Inflammatory macrophage (primary cell): Measurements from ENCODE around the gene DAB2IP.
A peak's percentile ranks its signal among the peaks of the same experiment; 100 is the strongest.

ENCODE experiments used
- DNase-seq, 2 donors: peaks; one replicate each; pipeline ENCODE4 v3.0.0-alpha.2; 2020 to 2022

Gene DAB2IP

GRCh38 chr9:121666294-121666693, 14.9 kb downstream of the DAB2IP start:
- DNase-seq = no peak

GRCh38 chr9:121667214-121667613, 15.8 kb downstream of the DAB2IP start:
- DNase-seq = no peak

- no peak for DNase-seq
Measured at GRCh38 chr9:121667890-121668289, 16.5 kb downstream of the DAB2IP start.

- peak; percentile 79 to 95 for DNase-seq
Measured at GRCh38 chr9:121670431-121670830, 19.0 kb downstream of the DAB2IP start.

- peak; percentile 24 to 36 for DNase-seq
Measured at GRCh38 chr9:121671612-121672155, 20.2 kb downstream of the DAB2IP start.

- DNase-seq = no peak
Measured at GRCh38 chr9:121672213-121672612, 20.8 kb downstream of the DAB2IP start.

- DNase-seq = no peak
Measured at GRCh38 chr9:121672986-121673385, 21.6 kb downstream of the DAB2IP start.

- no peak for DNase-seq
Measured at GRCh38 chr9:121673576-121673975, 22.1 kb downstream of the DAB2IP start.

- peak in 1 of 2 donors; percentile 18 for DNase-seq
Measured at GRCh38 chr9:121674017-121674416, 22.6 kb downstream of the DAB2IP start.

- DNase-seq = peak; percentile 15 to 61
Measured at GRCh38 chr9:121674952-121675351, 23.5 kb downstream of the DAB2IP start.

GRCh38 chr9:121675381-121675780, 23.9 kb downstream of the DAB2IP start:
- DNase-seq = no peak

- no peak for DNase-seq
Measured at GRCh38 chr9:121675969-121676822, 24.8 kb downstream of the DAB2IP start.

GRCh38 chr9:121676926-121677325, 25.5 kb downstream of the DAB2IP start:
- no peak for DNase-seq

- DNase-seq = no peak
Measured at GRCh38 chr9:121678501-121679022, 27.1 kb downstream of the DAB2IP start.

- DNase-seq = peak; percentile 66 to 90
Measured at GRCh38 chr9:121679901-121680635, 28.6 kb downstream of the DAB2IP start.

GRCh38 chr9:121681404-121681803, 30.0 kb downstream of the DAB2IP start:
- DNase-seq = no peak

GRCh38 chr9:121682201-121682600, 30.8 kb downstream of the DAB2IP start:
- no peak for DNase-seq

GRCh38 chr9:121682926-121683515, 31.6 kb downstream of the DAB2IP start:
- DNase-seq = no peak

- DNase-seq = no peak
Measured at GRCh38 chr9:121683652-121684051, 32.2 kb downstream of the DAB2IP start.

GRCh38 chr9:121684381-121685145, 33.1 kb downstream of the DAB2IP start:
- peak; percentile 35 to 45 for DNase-seq

GRCh38 chr9:121685146-121685794, 33.8 kb downstream of the DAB2IP start:
- DNase-seq = no peak
